K562 (cell line): Measurements from ENCODE around the gene AGO1. TPM values are rescaled to one million over a fixed set of nuclear protein-coding genes. Genes with fewer than 3 reads are reported as not detected.

Source experiments
- ATAC-seq: fragments of 200-7000 bp; cut with Tn5 transposase; 3 replicates; pipeline ENCODE4 v1.9.1; 2020; ENCODE audit warnings: moderate library complexity
- BruUV-seq: library from RNA; stranded (reverse); fragments of 400-500 nt; replicated peaks from 2 replicates; lab custom pipeline; 2021; lab: Mats Ljungman, UMichigan
- CTCF ChIA-PET: fragments of 300-600 bp; formaldehyde crosslinking; extraction: SDS; loops from one replicate; lab custom pipeline; 2021; ENCODE audit warnings: low intra/inter-chr PET ratio; lab: Yijun Ruan, JAX
- POLR2A ChIA-PET: fragments of 300-600, 350-650 bp; sonication (Branson Sonifier 250); formaldehyde crosslinking; extraction: SDS; loops from one replicate; lab custom pipeline; 2021; ENCODE audit warnings: antibody characterized with exemption, inconsistent platforms; lab: Yijun Ruan, JAX
- DNase-seq, 4 experiments: peaks; one replicate each; pipeline versions ENCODE4 v3.0.0 to v3.0.0-alpha.2; 2011 to 2018; ENCODE audit warnings: low spot score in 3 of 4, mixed read lengths in 3 of 4; ENCODE audit errors: extremely low read depth in 1 of 4
- FAIRE-seq: peaks from 2 replicates; lab custom pipeline; 2011; peaks lifted over from hg19 to GRCh38; lab: Jason Lieb, UNC
- H2AFZ ChIP-seq: 2 replicates; pipeline ENCODE4 v1.6.0; 2011; ENCODE audit warnings: low read depth, low read length, control low read depth, inconsistent platforms
- H3K27ac ChIP-seq: fragments of 200-600 bp; 3 replicates; pipeline ENCODE4 v1.8.0; 2011; ENCODE audit warnings: low read depth, mild to moderate bottlenecking, control low read depth, inconsistent platforms, low read length, moderate library complexity, mixed read lengths; ENCODE audit errors: extremely low read depth
- H3K27me3 ChIP-seq, 2 experiments: fragments of 300-600 bp in 1 of 2; 2 replicates in 1 of 2; 3 replicates in 1 of 2; pipeline versions ENCODE4 v1.6.0 to v1.8.0; 2011; ENCODE audit warnings: inconsistent platforms in 2 of 2, low read length in 2 of 2, mild to moderate bottlenecking in 1 of 2, mixed read lengths in 1 of 2, moderate library complexity in 1 of 2; ENCODE audit not compliant: control insufficient read depth in 2 of 2, insufficient read depth in 2 of 2
- H3K36me3 ChIP-seq: fragments of 300-600 bp; 3 replicates; pipeline ENCODE4 v1.8.0; 2011; ENCODE audit warnings: mild to moderate bottlenecking, low read length, inconsistent platforms; ENCODE audit not compliant: control insufficient read depth, insufficient read depth
- H3K4me1 ChIP-seq, 2 experiments: fragments of 200-600 bp in 1 of 2; replicated peaks in 1 of 2; 2 replicates in 1 of 2; 3 replicates in 1 of 2; pipeline versions ENCODE4 v1.5.1 to v1.8.0; 2011; ENCODE audit warnings: inconsistent platforms in 2 of 2, low read length in 2 of 2, mild to moderate bottlenecking in 1 of 2, mixed read lengths in 1 of 2, moderate library complexity in 1 of 2; ENCODE audit not compliant: control insufficient read depth in 2 of 2, insufficient read depth in 2 of 2
- H3K4me2 ChIP-seq: 2 replicates; pipeline ENCODE4 v1.6.1; 2011; ENCODE audit warnings: low read length, control low read depth, inconsistent platforms, mixed read lengths; ENCODE audit not compliant: insufficient read depth
- H3K4me3 ChIP-seq: fragments of 200-600 bp; sonication (generic), shearing (Covaris generic); 2 replicates; pipeline ENCODE4 v1.5.1; 2016; ENCODE audit warnings: control low read depth, inconsistent platforms
- H3K79me2 ChIP-seq: fragments of 200-600 bp; 3 replicates; pipeline ENCODE4 v1.8.0; 2011; ENCODE audit warnings: low read length, inconsistent platforms; ENCODE audit not compliant: control insufficient read depth, insufficient read depth
- H3K9ac ChIP-seq, 2 experiments: 2 replicates each; pipeline versions ENCODE4 v1.6.0 to v1.6.1; 2011; ENCODE audit warnings: low read depth in 2 of 2, low read length in 2 of 2, control low read depth in 1 of 2, inconsistent platforms in 1 of 2, mild to moderate bottlenecking in 1 of 2, mixed read lengths in 1 of 2; ENCODE audit not compliant: insufficient read depth in 1 of 2
- H3K9me1 ChIP-seq: one replicate; pipeline ENCODE4 v1.6.0; 2011; ENCODE audit warnings: inconsistent platforms, mild to moderate bottlenecking, low read length, moderate library complexity; ENCODE audit not compliant: control insufficient read depth, insufficient read depth
- H3K9me3 ChIP-seq: replicated peaks from 2 replicates; pipeline ENCODE4 v1.5.1; 2011; ENCODE audit warnings: low read depth, low read length, inconsistent platforms; ENCODE audit not compliant: control insufficient read depth, insufficient read depth
- H4K20me1 ChIP-seq: replicated peaks from 2 replicates; pipeline ENCODE4 v1.6.1; 2011; ENCODE audit warnings: low read length, inconsistent platforms, mixed read lengths; ENCODE audit not compliant: control insufficient read depth, insufficient read depth
- CBX8 ChIP-seq: fragments of 200-600 bp; sonication (generic); IDR thresholded peaks from 2 replicates; pipeline ENCODE4 v1.6.1; 2012; ENCODE audit warnings: borderline replicate concordance, mixed run types, low read depth, mild to moderate bottlenecking, moderate library complexity, mixed read lengths, low read length, control low read depth, inconsistent platforms; ENCODE audit not compliant: poor library complexity, severe bottlenecking; ENCODE audit errors: extremely low read depth
- KDM1A ChIP-seq, 2 experiments: fragments of 450-650 bp; IDR thresholded peaks; 2 replicates each; pipeline ENCODE4 v1.6.1; 2016; ENCODE audit warnings: mild to moderate bottlenecking in 2 of 2
- KLF6 ChIP-seq: fragments of 250-450 bp; sonication (Bioruptor Pico); IDR thresholded peaks from 2 replicates; pipeline ENCODE4 v1.4.0; 2020; ENCODE audit warnings: mild to moderate bottlenecking, moderate library complexity, borderline replicate concordance
- MAZ ChIP-seq, 2 experiments: fragments of 450-650 bp in 1 of 2; sonication (generic) in 1 of 2; formaldehyde crosslinking; IDR thresholded peaks in 1 of 2; conservative IDR thresholded peaks in 1 of 2; 2 replicates each; pipeline versions ENCODE4 v1.4.0 to v1.5.0; 2020; ENCODE audit warnings: mild to moderate bottlenecking in 1 of 2, missing genetic modification reagents in 1 of 2
- NCOR1 ChIP-seq: fragments of 450-650 bp; IDR thresholded peaks from 2 replicates; pipeline ENCODE4 v1.6.1; 2016; ENCODE audit warnings: mild to moderate bottlenecking, moderate library complexity
- SMARCE1 ChIP-seq: fragments of 450-650 bp; IDR thresholded peaks from 2 replicates; pipeline ENCODE4 v1.7.1; 2016; ENCODE audit warnings: mild to moderate bottlenecking
- WHSC1 ChIP-seq: IDR thresholded peaks from one replicate; pipeline ENCODE4 v1.6.1; 2012; ENCODE audit warnings: low read length, control low read depth, inconsistent platforms
- WGBS: fragments of 100-300 bp; shearing (Covaris generic); methylation state at CpG from one replicate; pipeline ENCODE4 v1.1.6; 2016; ENCODE audit warnings: low coverage, mixed read lengths; ENCODE audit not compliant: insufficient coverage; ENCODE audit errors: missing lambda C conversion rate; 5-methylcytosine and 5-hydroxymethylcytosine counted together
- in situ Hi-C: fragments of 300-500 bp; cut with MboI; formaldehyde crosslinking; loops from 4 replicates; pipeline ENCODE4 v1.15.0; 2018; ENCODE audit warnings: inconsistent platforms, mixed read lengths
- intact Hi-C: fragments of 100-400 bp; cut with micrococcal nuclease; formaldehyde crosslinking; loops from 2 replicates; pipeline ENCODE4 v1.14.2; 2022
- polyA plus RNA-seq, 8 experiments: library from polyadenylated mRNA; depleted of rRNA in 4 of 8; stranded (reverse) in 5 of 8; unstranded in 3 of 8; fragments of >200 nt; fragmentation: Nextera tagmentation in 2 of 8; fragmentation: Illumina TruSeq in 1 of 8; extraction: Ambion mirVana in 2 of 8; extraction: Trizol in 1 of 8; gene quantifications; 2 replicates each; pipeline versions ENCODE4 v1.2.1 to v1.2.3, GENCODE V29; 2011 to 2014; ENCODE audit warnings: inconsistent platforms in 1 of 8, missing spikeins in 1 of 8
- total RNA-seq, 7 experiments: library from RNA; depleted of rRNA in 6 of 7; stranded (reverse); fragments of >200 nt in 6 of 7; fragmentation: Illumina TruSeq in 2 of 7; extraction: Trizol in 2 of 7; gene quantifications; 2 replicates each; pipeline versions ENCODE4 v1.2.1 to v1.2.3, GENCODE V29; 2011 to 2021; ENCODE audit warnings: low replicate concordance in 1 of 7
- TF ChIP-seq, protein P1 (sequence below), 2 experiments: IDR thresholded peaks; 2 replicates each; pipeline ENCODE4 v1.6.1; 2012; ENCODE audit warnings: improper control_type of control experiment in 2 of 2, low read depth in 2 of 2, low read length in 2 of 2, borderline replicate concordance in 1 of 2
- TF ChIP-seq, protein P2 (sequence below), 2 experiments: fragments of 450-650 bp; conservative IDR thresholded peaks; 2 replicates each; pipeline ENCODE4 v1.6.1; 2017; ENCODE audit warnings: mild to moderate bottlenecking in 2 of 2, moderate library complexity in 2 of 2
- TF ChIP-seq, protein P3 (sequence below): sonication (generic); formaldehyde crosslinking; IDR thresholded peaks from 2 replicates; pipeline ENCODE4 v1.9.0; 2022; ENCODE audit warnings: mild to moderate bottlenecking, missing genetic modification reagents
- TF ChIP-seq, protein P4 (sequence below): sonication (generic); formaldehyde crosslinking; IDR thresholded peaks from 2 replicates; pipeline ENCODE4 v1.8.0; 2022; ENCODE audit warnings: missing genetic modification reagents, mild to moderate bottlenecking, borderline replicate concordance
- TF ChIP-seq, protein P5 (sequence below): sonication (generic); IDR thresholded peaks from 2 replicates; pipeline ENCODE4 v1.6.1; 2016

The AGO1 gene
- total and polyA plus RNA-seq, 9 of the 15 experiments (the other 6 are each of a cell fraction or from before 2014, with no cell fraction given) = 7.3 to 64.2 (median 26.0) TPM

DNA sequence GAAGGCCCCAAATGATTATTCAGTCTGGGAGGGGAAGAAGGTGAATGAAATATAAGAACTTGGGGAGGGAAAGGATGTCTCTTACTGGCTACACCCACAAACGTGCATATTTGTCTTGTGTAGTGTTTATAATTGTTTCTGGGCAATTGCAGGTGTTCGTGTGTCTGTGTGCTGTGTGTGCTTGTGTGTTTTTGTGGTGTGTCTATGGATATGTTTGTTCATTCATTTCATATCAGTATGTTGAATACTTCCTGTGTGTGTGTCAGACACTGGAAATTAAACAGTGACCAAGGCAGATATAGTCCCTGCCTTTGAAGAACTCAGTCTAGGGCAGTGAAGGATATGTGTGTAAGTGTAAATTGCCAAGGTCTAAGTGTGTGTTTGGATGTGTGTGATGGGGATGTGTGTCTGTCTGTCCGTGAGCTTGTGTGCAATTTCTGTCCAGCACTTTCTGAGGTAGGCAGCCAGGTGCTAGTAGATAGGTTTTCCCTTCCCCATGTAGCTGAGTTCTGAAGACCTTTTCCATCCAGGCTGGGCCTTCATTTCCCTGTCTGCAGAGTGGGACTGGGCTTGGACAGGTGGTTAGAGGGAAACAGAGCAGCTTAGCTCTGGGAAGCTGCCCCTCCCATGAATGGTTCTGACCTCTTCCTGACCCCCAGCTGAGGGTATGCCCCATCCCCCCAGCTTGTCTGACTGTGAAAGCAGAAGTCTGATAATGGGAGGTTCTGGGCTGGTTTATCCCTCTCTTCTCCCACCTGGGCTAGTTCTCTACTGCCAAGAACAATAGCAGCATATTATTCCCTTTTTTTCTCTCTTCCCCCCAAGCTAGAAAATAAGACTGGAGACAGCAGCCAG lies 3.8 kb downstream of the AGO1 start:
- in situ Hi-C loops (no loop called here), intact Hi-C loops (loop anchor here (10.0 kb wide), 1 partner anchor 438 kb away; the partner anchor contains the start of gene EVA1B)
- no peaks in the 10 kb centered on the region for H3K9me3 ChIP-seq
- peak overlapping the region; percentile 52 to 82; a peak in 3 of 4 replicates for H3K9ac ChIP-seq
- H3K4me1 ChIP-seq = peaks cover 43 to 60% of the 10 kb centered on the region in 2 experiments
- H3K4me2 ChIP-seq = peak overlapping the region; percentile 73
- DNase-seq = peak; percentile 73 to 91 (median 81)
- ChIA-PET POLR2A (interaction anchor here (0.6 to 3.7 kb wide), 10 partner anchors 10 to 73 kb away, joined by 3 to 19 read pairs (median 4); no protein-coding TSS in a partner anchor), CTCF (no interaction called here)
- no TSS peak for BruUV-seq
- H3K36me3 ChIP-seq = peaks cover 32% of the 10 kb centered on the region
- peak; percentile 92 for FAIRE-seq
- 0 out of 2 replicates have a peak overlapping the region, but pooled peaks have one; percentile 3 for H3K4me3 ChIP-seq
- H3K9me1 ChIP-seq = peaks cover 12% of the 10 kb centered on the region
- WGBS = 6% methylated on average over 3 of the region's 3 CpGs
- no peak overlapping the region for H2AFZ ChIP-seq
- no peaks in the 10 kb centered on the region for H3K27me3 ChIP-seq
- peaks cover 27% of the 10 kb centered on the region for H4K20me1 ChIP-seq
- H3K79me2 ChIP-seq = peaks cover 78% of the 10 kb centered on the region
- H3K27ac ChIP-seq = peak overlapping the region; percentile 69
- peak; percentile 63 for ATAC-seq
- TF ChIP-seq, protein P1, sequence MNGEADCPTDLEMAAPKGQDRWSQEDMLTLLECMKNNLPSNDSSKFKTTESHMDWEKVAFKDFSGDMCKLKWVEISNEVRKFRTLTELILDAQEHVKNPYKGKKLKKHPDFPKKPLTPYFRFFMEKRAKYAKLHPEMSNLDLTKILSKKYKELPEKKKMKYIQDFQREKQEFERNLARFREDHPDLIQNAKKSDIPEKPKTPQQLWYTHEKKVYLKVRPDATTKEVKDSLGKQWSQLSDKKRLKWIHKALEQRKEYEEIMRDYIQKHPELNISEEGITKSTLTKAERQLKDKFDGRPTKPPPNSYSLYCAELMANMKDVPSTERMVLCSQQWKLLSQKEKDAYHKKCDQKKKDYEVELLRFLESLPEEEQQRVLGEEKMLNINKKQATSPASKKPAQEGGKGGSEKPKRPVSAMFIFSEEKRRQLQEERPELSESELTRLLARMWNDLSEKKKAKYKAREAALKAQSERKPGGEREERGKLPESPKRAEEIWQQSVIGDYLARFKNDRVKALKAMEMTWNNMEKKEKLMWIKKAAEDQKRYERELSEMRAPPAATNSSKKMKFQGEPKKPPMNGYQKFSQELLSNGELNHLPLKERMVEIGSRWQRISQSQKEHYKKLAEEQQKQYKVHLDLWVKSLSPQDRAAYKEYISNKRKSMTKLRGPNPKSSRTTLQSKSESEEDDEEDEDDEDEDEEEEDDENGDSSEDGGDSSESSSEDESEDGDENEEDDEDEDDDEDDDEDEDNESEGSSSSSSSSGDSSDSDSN (IDR thresholded peaks at IDR 0.05; ENCODE audit: borderline replicate concordance in 1 of 2, low read depth in 2 of 2, low read length in 2 of 2) = no peak
- peak in 1 of 2 experiments; percentile 88; a peak in 2 of 4 replicates for TF ChIP-seq MAZ (CRISPR knock-in tag; conservative IDR thresholded peaks at IDR 0.05 in 1 of 2, IDR thresholded peaks at IDR 0.05 in 1 of 2)
- TF ChIP-seq, protein P2, sequence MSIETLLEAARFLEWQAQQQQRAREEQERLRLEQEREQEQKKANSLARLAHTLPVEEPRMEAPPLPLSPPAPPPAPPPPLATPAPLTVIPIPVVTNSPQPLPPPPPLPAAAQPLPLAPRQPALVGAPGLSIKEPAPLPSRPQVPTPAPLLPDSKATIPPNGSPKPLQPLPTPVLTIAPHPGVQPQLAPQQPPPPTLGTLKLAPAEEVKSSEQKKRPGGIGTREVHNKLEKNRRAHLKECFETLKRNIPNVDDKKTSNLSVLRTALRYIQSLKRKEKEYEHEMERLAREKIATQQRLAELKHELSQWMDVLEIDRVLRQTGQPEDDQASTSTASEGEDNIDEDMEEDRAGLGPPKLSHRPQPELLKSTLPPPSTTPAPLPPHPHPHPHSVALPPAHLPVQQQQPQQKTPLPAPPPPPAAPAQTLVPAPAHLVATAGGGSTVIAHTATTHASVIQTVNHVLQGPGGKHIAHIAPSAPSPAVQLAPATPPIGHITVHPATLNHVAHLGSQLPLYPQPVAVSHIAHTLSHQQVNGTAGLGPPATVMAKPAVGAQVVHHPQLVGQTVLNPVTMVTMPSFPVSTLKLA (conservative IDR thresholded peaks at IDR 0.05) = 0 out of 4 replicates have a peak, but pooled peaks of 1 of the 2 experiments have one; percentile 42
- TF ChIP-seq, protein P3, sequence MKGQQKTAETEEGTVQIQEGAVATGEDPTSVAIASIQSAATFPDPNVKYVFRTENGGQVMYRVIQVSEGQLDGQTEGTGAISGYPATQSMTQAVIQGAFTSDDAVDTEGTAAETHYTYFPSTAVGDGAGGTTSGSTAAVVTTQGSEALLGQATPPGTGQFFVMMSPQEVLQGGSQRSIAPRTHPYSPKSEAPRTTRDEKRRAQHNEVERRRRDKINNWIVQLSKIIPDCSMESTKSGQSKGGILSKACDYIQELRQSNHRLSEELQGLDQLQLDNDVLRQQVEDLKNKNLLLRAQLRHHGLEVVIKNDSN (CRISPR knock-in tag) = no peak
- TF ChIP-seq NCOR1 = peak; percentile 79
- no peak for TF ChIP-seq KLF6 (CRISPR knock-in tag)
- TF ChIP-seq, protein P4, sequence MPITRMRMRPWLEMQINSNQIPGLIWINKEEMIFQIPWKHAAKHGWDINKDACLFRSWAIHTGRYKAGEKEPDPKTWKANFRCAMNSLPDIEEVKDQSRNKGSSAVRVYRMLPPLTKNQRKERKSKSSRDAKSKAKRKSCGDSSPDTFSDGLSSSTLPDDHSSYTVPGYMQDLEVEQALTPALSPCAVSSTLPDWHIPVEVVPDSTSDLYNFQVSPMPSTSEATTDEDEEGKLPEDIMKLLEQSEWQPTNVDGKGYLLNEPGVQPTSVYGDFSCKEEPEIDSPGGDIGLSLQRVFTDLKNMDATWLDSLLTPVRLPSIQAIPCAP (CRISPR knock-in tag) = no peak
- peak; percentile 34 to 61; a peak in 3 of 4 replicates for TF ChIP-seq KDM1A (IDR thresholded peaks at IDR 0.05)
- TF ChIP-seq, protein P5, sequence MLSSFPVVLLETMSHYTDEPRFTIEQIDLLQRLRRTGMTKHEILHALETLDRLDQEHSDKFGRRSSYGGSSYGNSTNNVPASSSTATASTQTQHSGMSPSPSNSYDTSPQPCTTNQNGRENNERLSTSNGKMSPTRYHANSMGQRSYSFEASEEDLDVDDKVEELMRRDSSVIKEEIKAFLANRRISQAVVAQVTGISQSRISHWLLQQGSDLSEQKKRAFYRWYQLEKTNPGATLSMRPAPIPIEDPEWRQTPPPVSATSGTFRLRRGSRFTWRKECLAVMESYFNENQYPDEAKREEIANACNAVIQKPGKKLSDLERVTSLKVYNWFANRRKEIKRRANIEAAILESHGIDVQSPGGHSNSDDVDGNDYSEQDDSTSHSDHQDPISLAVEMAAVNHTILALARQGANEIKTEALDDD = peak; percentile 80; the same call in 1 of the 2 replicates
- TF ChIP-seq CBX8 = no peak
- TF ChIP-seq WHSC1 = no peak
- TF ChIP-seq SMARCE1 = peak; percentile 34; the same call in 1 of the 2 replicates
